ENCODE measurements around the gene APOBR. TPM values are rescaled to one million over a fixed set of nuclear protein-coding genes. Genes with fewer than 3 reads are reported as not detected.
"Not testable (repeated sequence)": the region's sequence is repeated elsewhere in the genome, so short reads cannot be mapped to it uniquely, and the experiment has no call there.

The APOBR gene
- total and polyA plus RNA-seq, 9 of the 15 experiments (the other 6 are each of a cell fraction or from before 2014, with no cell fraction given): 0.08 to 6.1 (median 2.8) TPM; not detected in 1

GRCh38 chr16:28526201-28527099, 32.0 kb downstream of the APOBR start:
- H4K20me1 ChIP-seq (replicated peaks; ENCODE audit: control insufficient read depth, insufficient read depth, low read length): no peaks in the 10 kb centered on the region
- H3K79me2 ChIP-seq (ENCODE audit: control insufficient read depth, insufficient read depth, low read length): no peaks in the 10 kb centered on the region
- BruUV-seq (replicated peaks): no TSS peak
- intact Hi-C loops (cut with micrococcal nuclease) (loop anchor here (10.0 kb wide), 1 partner anchor 252 kb away; no protein-coding TSS in a partner anchor), in situ Hi-C loops (cut with MboI) (loop anchor here (25.0 kb wide), 2 partner anchors 186 to 961 kb away; partner anchors contain the start of gene EIF3C)
- TF ChIP-seq TAL1 (IDR thresholded peaks at IDR 0.05) (no peak), CEBPB (tag; IDR thresholded peaks at IDR 0.05) (peak; percentile 66)
- peaks cover 0 to 13% of the 10 kb centered on the region in 2 experiments; a peak in 3 of 5 replicates for H3K4me1 ChIP-seq (replicated peaks in 1 of 2; ENCODE audit: control insufficient read depth in 2 of 2, insufficient read depth in 2 of 2, low read length in 2 of 2)
- ChIA-PET POLR2A (no interaction called here), CTCF (ENCODE audit: low intra/inter-chr PET ratio) (no interaction called here)
- DNase-seq (ENCODE audit: extremely low read depth in 1 of 4, low spot score in 3 of 4) (no peak), FAIRE-seq (no peak), ATAC-seq (no peak)
- H3K4me2 ChIP-seq (ENCODE audit: insufficient read depth, low read length): no peak overlapping the region
- no peaks in the 10 kb centered on the region for H3K9me1 ChIP-seq (ENCODE audit: control insufficient read depth, insufficient read depth, low read length)
- no peaks in the 10 kb centered on the region for H3K36me3 ChIP-seq (ENCODE audit: control insufficient read depth, insufficient read depth, low read length)
- no peaks in the 10 kb centered on the region for H3K9me3 ChIP-seq (replicated peaks; ENCODE audit: control insufficient read depth, insufficient read depth, low read depth, low read length)
- no peaks in the 10 kb centered on the region for H3K27me3 ChIP-seq (ENCODE audit: control insufficient read depth in 2 of 2, insufficient read depth in 2 of 2, low read length in 2 of 2)
- no peak overlapping the region for H3K27ac ChIP-seq (ENCODE audit: extremely low read depth, low read depth, low read length)
- H3K4me3 ChIP-seq: no peak overlapping the region
- no peak overlapping the region; a peak in 1 of 4 replicates for H3K9ac ChIP-seq (ENCODE audit: insufficient read depth in 1 of 2, low read depth in 2 of 2, low read length in 2 of 2)
- H2AFZ ChIP-seq (ENCODE audit: low read depth, low read length): peak overlapping the region; percentile 0; the same call in 1 of the 2 replicates
- 52% methylated on average over 11 of the region's 11 CpGs for WGBS (ENCODE audit: insufficient coverage, low coverage, missing lambda C conversion rate)

- ATAC-seq; H3K9me1 ChIP-seq (ENCODE audit: control insufficient read depth, insufficient read depth, low read length); DNase-seq (ENCODE audit: extremely low read depth in 1 of 4, low spot score in 3 of 4); BruUV-seq (replicated peaks); H3K27ac ChIP-seq (ENCODE audit: extremely low read depth, low read depth, low read length); H3K36me3 ChIP-seq (ENCODE audit: control insufficient read depth, insufficient read depth, low read length); CTCF ChIA-PET (ENCODE audit: low intra/inter-chr PET ratio); H3K4me3 ChIP-seq; H4K20me1 ChIP-seq (replicated peaks; ENCODE audit: control insufficient read depth, insufficient read depth, low read length); FAIRE-seq; H3K9ac ChIP-seq (ENCODE audit: insufficient read depth in 1 of 2, low read depth in 2 of 2, low read length in 2 of 2); H3K27me3 ChIP-seq (ENCODE audit: control insufficient read depth in 2 of 2, insufficient read depth in 2 of 2, low read length in 2 of 2); POLR2A ChIA-PET; H3K9me3 ChIP-seq (replicated peaks; ENCODE audit: control insufficient read depth, insufficient read depth, low read depth, low read length); H3K79me2 ChIP-seq (ENCODE audit: control insufficient read depth, insufficient read depth, low read length); H3K4me2 ChIP-seq (ENCODE audit: insufficient read depth, low read length): not testable (repeated sequence)
- 75% methylated on average over 6 of the region's 7 CpGs for WGBS (ENCODE audit: insufficient coverage, low coverage, missing lambda C conversion rate)
- intact Hi-C loops (cut with micrococcal nuclease): loop anchor here (10.0 kb wide), 1 partner anchor 252 kb away; no protein-coding TSS in a partner anchor
- H2AFZ ChIP-seq (ENCODE audit: low read depth, low read length): peak overlapping the region; percentile 4; the same call in 1 of the 2 replicates
- H3K4me1 ChIP-seq (replicated peaks in 1 of 2; ENCODE audit: control insufficient read depth in 2 of 2, insufficient read depth in 2 of 2, low read length in 2 of 2): peaks cover 2 to 14% of the 10 kb centered on the region in 2 experiments; a peak in 3 of 5 replicates
- in situ Hi-C loops (cut with MboI): loop anchor here (25.0 kb wide), 2 partner anchors 185 to 960 kb away; partner anchors contain the start of gene EIF3C
Measured at GRCh38 chr16:28527100-28527785, 32.8 kb downstream of the APOBR start.
